Adipocyte (in vitro differentiated cells): Measurements from ENCODE around the gene MAP6.

ENCODE experiments used
- DNase-seq: peaks from one replicate; pipeline ENCODE4 v3.0.0-alpha.2; 2015; ENCODE audit warnings: low read depth
- H3K27me3 ChIP-seq: replicated peaks from 2 replicates; pipeline ENCODE4 v1.7.0; 2013; ENCODE audit warnings: mild to moderate bottlenecking, low read length, moderate library complexity; ENCODE audit not compliant: control insufficient read depth, insufficient read depth
- H3K36me3 ChIP-seq: 2 replicates; pipeline ENCODE4 v1.7.0; 2013; ENCODE audit warnings: low read length, mild to moderate bottlenecking, moderate library complexity; ENCODE audit not compliant: control insufficient read depth, insufficient read depth, severe bottlenecking
- H3K4me1 ChIP-seq: 2 replicates; pipeline ENCODE4 v1.7.0; 2013; ENCODE audit warnings: mild to moderate bottlenecking, low read length, moderate library complexity; ENCODE audit not compliant: control insufficient read depth, insufficient read depth
- H3K4me3 ChIP-seq: 2 replicates; pipeline ENCODE4 v1.7.0; 2013; ENCODE audit warnings: mild to moderate bottlenecking, low read length, moderate library complexity
- H3K9ac ChIP-seq: 2 replicates; pipeline ENCODE4 v1.7.0; 2013; ENCODE audit warnings: mild to moderate bottlenecking, low read length, moderate library complexity
- H3K9me3 ChIP-seq: 2 replicates; pipeline ENCODE4 v1.7.0; 2013; ENCODE audit warnings: mild to moderate bottlenecking, low read length, moderate library complexity; ENCODE audit not compliant: control insufficient read depth

MAP6 gene

GRCh38 chr11:75543806-75544205 lies 125.0 kb downstream of the MAP6 start:
- Histone ChIP-seq H3K27me3 (no peaks in the 10 kb centered on the region), H3K4me1 (peaks cover 7% of the 10 kb centered on the region), H3K36me3 (no peaks in the 10 kb centered on the region), H3K4me3 (no peak overlapping the region), H3K9ac (no peak overlapping the region), H3K9me3 (no peaks in the 10 kb centered on the region)
- no peak for DNase-seq

- Histone ChIP-seq H3K4me1 (no peaks in the 10 kb centered on the region), H3K36me3 (no peaks in the 10 kb centered on the region), H3K9ac (no peak overlapping the region), H3K9me3 (no peaks in the 10 kb centered on the region), H3K27me3 (no peaks in the 10 kb centered on the region), H3K4me3 (no peak overlapping the region)
- no peak for DNase-seq
These were observed 126.8 kb downstream of the MAP6 start for GRCh38 chr11:75542088-75542438.

GRCh38 chr11:75541193-75542087 lies 127.4 kb downstream of the MAP6 start:
- no peaks in the 10 kb centered on the region for H3K9me3 ChIP-seq
- no peaks in the 10 kb centered on the region for H3K27me3 ChIP-seq
- H3K9ac ChIP-seq, result no peak overlapping the region
- H3K36me3 ChIP-seq, result no peaks in the 10 kb centered on the region
- no peak for DNase-seq
- no peak overlapping the region for H3K4me3 ChIP-seq
- H3K4me1 ChIP-seq, result no peaks in the 10 kb centered on the region

- H3K9ac ChIP-seq, result no peak overlapping the region
- H3K36me3 ChIP-seq, result no peaks in the 10 kb centered on the region
- no peaks in the 10 kb centered on the region for H3K9me3 ChIP-seq
- peak; percentile 37 for DNase-seq
- H3K4me1 ChIP-seq, result peaks cover 1% of the 10 kb centered on the region
- no peak overlapping the region for H3K4me3 ChIP-seq
- no peaks in the 10 kb centered on the region for H3K27me3 ChIP-seq
These were observed 129.1 kb downstream of the MAP6 start for GRCh38 chr11:75539459-75540334.

- no peak overlapping the region for H3K9ac ChIP-seq
- DNase-seq, result no peak
- H3K27me3 ChIP-seq, result no peaks in the 10 kb centered on the region
- H3K9me3 ChIP-seq, result no peaks in the 10 kb centered on the region
- H3K36me3 ChIP-seq, result no peaks in the 10 kb centered on the region
- H3K4me3 ChIP-seq, result no peak overlapping the region
- peaks cover 12% of the 10 kb centered on the region for H3K4me1 ChIP-seq
These were observed 130.5 kb downstream of the MAP6 start for GRCh38 chr11:75538150-75538942.

- Histone ChIP-seq H3K4me1 (peaks cover 12% of the 10 kb centered on the region), H3K9me3 (no peaks in the 10 kb centered on the region), H3K4me3 (no peak overlapping the region), H3K9ac (no peak overlapping the region), H3K27me3 (no peaks in the 10 kb centered on the region), H3K36me3 (no peaks in the 10 kb centered on the region)
- DNase-seq, result no peak
These were observed 131.1 kb downstream of the MAP6 start for GRCh38 chr11:75537740-75538139.
